Right atrium auricular region (tissue), 2 donors: ENCODE data around the gene ATOX1. TPM values are rescaled to one million over a fixed set of nuclear protein-coding genes. Genes with fewer than 3 reads are reported as not detected.
A peak's percentile ranks its signal among the peaks of the same experiment; 100 is the strongest.

Experiments used
- DNase-seq: peaks from one replicate; pipeline ENCODE4 v3.0.0-alpha.2; 2019; ENCODE audit warnings: low spot score
- H3K27ac ChIP-seq, 2 donors: fragments of 200-600 bp; sonication (generic); 1 replicate in 1 of 2; 2 replicates in 1 of 2; pipeline ENCODE4 v1.5.1; 2016 to 2019
- H3K27me3 ChIP-seq, 2 donors: fragments of 200-600 bp; sonication (generic); one replicate each; pipeline versions ENCODE4 v1.5.1 to v1.6.0; 2017 to 2019
- H3K36me3 ChIP-seq: fragments of 200-600 bp; sonication (generic); one replicate; pipeline ENCODE4 v1.5.1; 2016
- H3K4me1 ChIP-seq, 2 donors: fragments of 200-600 bp; sonication (generic); one replicate each; pipeline versions ENCODE4 v1.5.1 to v1.6.0; 2017 to 2019
- H3K4me3 ChIP-seq, 2 donors: fragments of 200-600 bp; sonication (generic); 1 replicate in 1 of 2; 2 replicates in 1 of 2; pipeline ENCODE4 v1.5.1; 2017 to 2019; ENCODE audit warnings: mild to moderate bottlenecking in 1 of 2, moderate library complexity in 1 of 2
- H3K9me3 ChIP-seq, 2 donors: fragments of 200-600 bp; sonication (generic); one replicate each; pipeline ENCODE4 v1.5.1; 2019
- CTCF ChIP-seq, 2 donors: fragments of 200-600 bp; sonication (generic); IDR thresholded peaks; one replicate each; pipeline ENCODE4 v1.5.1; 2019; ENCODE audit warnings: antibody characterized with exemption in 2 of 2
- total RNA-seq, 2 donors: library from RNA; depleted of rRNA; stranded (reverse); fragments of >200 nt; gene quantifications; one replicate each; pipeline ENCODE4 v1.1.0, GENCODE V29; 2016

The ATOX1 gene
- total RNA-seq, 2 donors from 2014 or later = 64.6 to 84.5 TPM

- Histone ChIP-seq H3K4me1 (peaks cover 0 to 59% of the 10 kb centered on the region in 2 donors), H3K27ac (peak overlapping the region; percentile 87 to 93), H3K36me3 (no peaks in the 10 kb centered on the region), H3K9me3 (no peaks in the 10 kb centered on the region), H3K27me3 (no peaks in the 10 kb centered on the region), H3K4me3 (peak overlapping the region; percentile 70 to 75)
- DNase-seq = no peak
- no peak for TF ChIP-seq CTCF (IDR thresholded peaks at IDR 0.05)
These were observed 14.6 kb upstream of the ATOX1 start for GRCh38 chr5:151772846-151773561.

GRCh38 chr5:151772029-151772845 is 13.8 kb upstream of the ATOX1 start:
- H3K4me3 ChIP-seq = peak overlapping the region; percentile 70 to 75
- peaks cover 0 to 51% of the 10 kb centered on the region in 2 donors for H3K4me1 ChIP-seq

GRCh38 chr5:151771259-151772028 is 13.0 kb upstream of the ATOX1 start, which contains the start of gene G3BP1:
G3BP1 (plus strand) TSS chr5:151771954; CDS start chr5:151786621, 14,667 bp downstream.
- peak; percentile 32 to 72 for TF ChIP-seq CTCF (IDR thresholded peaks at IDR 0.05)
- Histone ChIP-seq H3K9me3 (no peaks in the 10 kb centered on the region), H3K4me3 (peak within 1 kb of the TSS; percentile 70 to 75), H3K27ac (peak within 1 kb of the TSS; percentile 96 to 98), H3K4me1 (peaks cover 0 to 43% of the 10 kb centered on the region in 2 donors), H3K36me3 (no peaks in the 10 kb centered on the region), H3K27me3 (no peaks in the 10 kb centered on the region)
- DNase-seq = peak; percentile 100

More at GRCh38 chr5:151772029-151772845, 13.8 kb upstream of the ATOX1 start:
- peak; percentile 65 for DNase-seq
- Histone ChIP-seq H3K27ac (peak overlapping the region; percentile 87 to 93), H3K27me3 (no peaks in the 10 kb centered on the region), H3K9me3 (no peaks in the 10 kb centered on the region), H3K36me3 (no peaks in the 10 kb centered on the region)
- no peak for TF ChIP-seq CTCF (IDR thresholded peaks at IDR 0.05)

- Histone ChIP-seq H3K4me3 (peak overlapping the region; percentile 50 to 65), H3K4me1 (peaks cover 0 to 35% of the 10 kb centered on the region in 2 donors), H3K36me3 (no peaks in the 10 kb centered on the region), H3K27ac (peak overlapping the region; percentile 96 to 98), H3K9me3 (no peaks in the 10 kb centered on the region), H3K27me3 (no peaks in the 10 kb centered on the region)
- no peak for TF ChIP-seq CTCF (IDR thresholded peaks at IDR 0.05)
- DNase-seq = peak; percentile 88
These were observed 12.2 kb upstream of the ATOX1 start for GRCh38 chr5:151770383-151771258.

GRCh38 chr5:151766975-151767374 is 8.5 kb upstream of the ATOX1 start:
- H3K36me3 ChIP-seq = no peaks in the 10 kb centered on the region
- TF ChIP-seq CTCF (IDR thresholded peaks at IDR 0.05) = no peak
- no peak for DNase-seq
- H3K4me1 ChIP-seq = peaks cover 0 to 8% of the 10 kb centered on the region in 2 donors
- no peak overlapping the region for H3K4me3 ChIP-seq
- no peak overlapping the region for H3K27ac ChIP-seq
- no peaks in the 10 kb centered on the region for H3K9me3 ChIP-seq
- H3K27me3 ChIP-seq = no peaks in the 10 kb centered on the region
